Adrenal gland (tissue), 5 donors: Measurements from ENCODE around the gene STOM.

Source experiments
- POLR2A ChIP-seq, 2 donors: fragments of 450-650 bp; IDR thresholded peaks; one replicate each; pipeline ENCODE4 v1.6.1; 2017; ENCODE audit warnings: antibody characterized with exemption in 2 of 2, mild to moderate bottlenecking in 2 of 2, moderate library complexity in 1 of 2
- TF ChIP-seq, protein P1 (sequence below), 6 experiments: fragments of 450-650 bp in 4 of 6; fragments of 200-600 bp in 2 of 6; sonication (generic) in 1 of 6; IDR thresholded peaks; 1 replicate in 5 of 6; 2 replicates in 1 of 6; pipeline versions ENCODE4 v1.5.1 to v1.8.0; 2016 to 2021; ENCODE audit warnings: antibody characterized with exemption in 6 of 6, mild to moderate bottlenecking in 2 of 6, moderate library complexity in 1 of 6
- donor health status: DM: no; HTN: no; CAD: no.

DNA sequence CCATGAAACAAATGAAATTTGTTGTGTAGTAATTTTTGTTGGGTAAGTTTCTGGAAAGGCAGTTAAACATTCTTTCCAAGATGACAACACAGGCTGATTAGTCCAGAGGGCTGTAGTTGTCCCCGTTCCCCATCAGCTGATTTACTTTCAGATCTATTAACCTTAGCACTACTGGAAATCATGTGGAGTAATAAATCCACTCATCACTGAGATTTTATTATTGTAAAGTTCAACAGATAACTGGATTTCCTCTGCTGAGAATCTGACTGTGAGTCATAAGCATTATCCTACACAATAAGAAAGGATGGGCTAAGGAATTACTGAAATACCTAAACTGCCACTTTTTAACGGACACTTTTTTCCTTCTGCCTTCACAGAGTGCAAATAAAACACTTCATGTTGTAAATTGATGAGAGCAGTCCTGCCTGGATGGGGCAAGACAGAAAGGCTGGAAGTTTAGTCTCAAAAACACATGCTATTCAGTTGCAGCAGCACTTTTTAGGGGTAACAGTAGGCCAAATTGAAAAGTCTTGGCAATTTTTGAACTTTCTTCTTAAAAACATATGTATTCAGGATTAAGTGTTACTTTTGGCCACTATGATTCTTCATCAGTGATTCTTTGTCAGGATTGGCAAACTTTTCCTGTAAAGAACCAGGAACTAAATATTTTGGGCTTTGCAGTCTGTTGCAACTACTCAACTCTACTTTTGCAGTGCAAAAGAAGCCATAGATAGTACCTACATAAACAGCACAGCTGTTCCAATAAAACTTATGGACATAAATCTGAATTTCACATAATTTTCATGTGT is 7.0 kb downstream of the STOM start:
- TF ChIP-seq, protein P1, sequence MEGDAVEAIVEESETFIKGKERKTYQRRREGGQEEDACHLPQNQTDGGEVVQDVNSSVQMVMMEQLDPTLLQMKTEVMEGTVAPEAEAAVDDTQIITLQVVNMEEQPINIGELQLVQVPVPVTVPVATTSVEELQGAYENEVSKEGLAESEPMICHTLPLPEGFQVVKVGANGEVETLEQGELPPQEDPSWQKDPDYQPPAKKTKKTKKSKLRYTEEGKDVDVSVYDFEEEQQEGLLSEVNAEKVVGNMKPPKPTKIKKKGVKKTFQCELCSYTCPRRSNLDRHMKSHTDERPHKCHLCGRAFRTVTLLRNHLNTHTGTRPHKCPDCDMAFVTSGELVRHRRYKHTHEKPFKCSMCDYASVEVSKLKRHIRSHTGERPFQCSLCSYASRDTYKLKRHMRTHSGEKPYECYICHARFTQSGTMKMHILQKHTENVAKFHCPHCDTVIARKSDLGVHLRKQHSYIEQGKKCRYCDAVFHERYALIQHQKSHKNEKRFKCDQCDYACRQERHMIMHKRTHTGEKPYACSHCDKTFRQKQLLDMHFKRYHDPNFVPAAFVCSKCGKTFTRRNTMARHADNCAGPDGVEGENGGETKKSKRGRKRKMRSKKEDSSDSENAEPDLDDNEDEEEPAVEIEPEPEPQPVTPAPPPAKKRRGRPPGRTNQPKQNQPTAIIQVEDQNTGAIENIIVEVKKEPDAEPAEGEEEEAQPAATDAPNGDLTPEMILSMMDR (IDR thresholded peaks at IDR 0.05) = no peak
- TF ChIP-seq POLR2A (IDR thresholded peaks at IDR 0.05) = no peak
